HUES6 (cell line): ENCODE results near the gene REM1.
A peak's percentile ranks its signal among the peaks of the same experiment; 100 is the strongest.
"Not testable (repeated sequence)": the region's sequence is repeated elsewhere in the genome, so short reads cannot be mapped to it uniquely, and the experiment has no call there.

ENCODE experiments used
- H3K27ac ChIP-seq: 2 replicates; pipeline ENCODE4 v1.7.0; 2013; ENCODE audit warnings: low read depth, mild to moderate bottlenecking, low read length, inconsistent platforms
- H3K27me3 ChIP-seq: 2 replicates; pipeline ENCODE4 v1.6.1; 2013; ENCODE audit warnings: low read length; ENCODE audit not compliant: control insufficient read depth, insufficient read depth
- H3K36me3 ChIP-seq: 2 replicates; pipeline ENCODE4 v1.6.1; 2013; ENCODE audit warnings: low read length; ENCODE audit not compliant: control insufficient read depth, insufficient read depth
- H3K4me1 ChIP-seq: 2 replicates; pipeline ENCODE4 v1.6.1; 2013; ENCODE audit warnings: low read length; ENCODE audit not compliant: control insufficient read depth, insufficient read depth
- H3K4me3 ChIP-seq: 2 replicates; pipeline ENCODE4 v1.5.1; 2013; ENCODE audit warnings: low read depth, low read length
- H3K9ac ChIP-seq: one replicate; pipeline ENCODE4 v1.6.1; 2013; ENCODE audit warnings: mild to moderate bottlenecking, low read length
- H3K9me3 ChIP-seq: 2 replicates; pipeline ENCODE4 v1.6.1; 2013; ENCODE audit warnings: low read depth, low read length; ENCODE audit not compliant: control insufficient read depth, insufficient read depth

Gene REM1

GRCh38 chr20:31508517-31509244 lies 33.6 kb downstream of the REM1 start:
- Histone ChIP-seq H3K9me3 (peaks cover 14% of the 10 kb centered on the region; the same call in 1 of the 2 replicates), H3K4me3 (no peak overlapping the region), H3K27ac (no peak overlapping the region), H3K9ac (no peak overlapping the region), H3K4me1 (peaks cover 5% of the 10 kb centered on the region; the same call in 1 of the 2 replicates), H3K36me3 (no peaks in the 10 kb centered on the region), H3K27me3 (no peaks in the 10 kb centered on the region; the same call in 1 of the 2 replicates)

DNA sequence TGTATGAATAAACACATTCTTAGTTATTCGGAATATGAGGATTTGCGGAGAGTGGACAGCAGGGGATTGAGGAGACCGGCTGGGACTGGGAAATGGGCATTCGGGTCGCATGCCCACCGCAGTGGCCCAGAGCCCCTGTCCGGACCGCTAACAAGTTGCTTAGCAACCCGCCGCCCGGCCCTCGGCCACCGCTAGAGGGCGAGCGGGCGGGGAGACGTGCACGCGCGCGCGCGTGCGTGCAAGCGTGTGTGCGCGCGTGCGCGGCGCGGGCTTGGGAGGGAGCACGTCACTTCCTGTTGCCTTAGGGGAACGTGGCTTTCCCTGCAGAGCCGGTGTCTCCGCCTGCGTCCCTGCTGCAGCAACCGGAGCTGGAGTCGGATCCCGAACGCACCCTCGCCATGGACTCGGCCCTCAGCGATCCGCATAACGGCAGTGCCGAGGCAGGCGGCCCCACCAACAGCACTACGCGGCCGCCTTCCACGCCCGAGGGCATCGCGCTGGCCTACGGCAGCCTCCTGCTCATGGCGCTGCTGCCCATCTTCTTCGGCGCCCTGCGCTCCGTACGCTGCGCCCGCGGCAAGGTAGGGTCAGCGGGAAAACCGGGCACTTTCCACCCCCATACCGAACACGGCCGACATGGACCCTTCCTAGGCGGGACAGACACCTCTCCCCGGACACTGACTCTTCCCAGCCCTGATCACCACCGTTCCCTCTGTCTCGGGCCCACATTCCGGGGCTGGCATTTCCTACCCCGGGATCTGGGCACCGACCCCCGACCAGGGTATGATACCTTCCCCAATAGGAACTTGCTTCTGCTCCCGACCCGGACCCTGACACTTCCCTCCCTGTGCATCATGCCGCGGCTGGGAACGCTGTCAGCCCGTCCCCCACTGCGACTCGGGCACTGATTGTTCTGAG lies 39.3 kb downstream of the REM1 start, which contains the start of gene HM13:
TSS of gene HM13 (plus strand) at position 289 of the 918 bp plus-strand sequence. CDS start at position 399, 110 bp downstream.
- H3K27me3 ChIP-seq: no peaks in the 10 kb centered on the region
- peak within 1 kb of the TSS; percentile 82 for H3K4me3 ChIP-seq
- H3K4me1 ChIP-seq: peaks cover 22% of the 10 kb centered on the region
- no peaks in the 10 kb centered on the region; the same call in 1 of the 2 replicates for H3K9me3 ChIP-seq
- H3K27ac ChIP-seq: peak within 1 kb of the TSS; percentile 42; the same call in 1 of the 2 replicates
- H3K36me3 ChIP-seq: peaks cover 21% of the 10 kb centered on the region
- H3K9ac ChIP-seq: peak within 1 kb of the TSS; percentile 94

GRCh38 chr20:31515072-31515774 lies 40.1 kb downstream of the REM1 start:
- Histone ChIP-seq H3K4me3 (peak overlapping the region; percentile 82), H3K9me3 (no peaks in the 10 kb centered on the region; the same call in 1 of the 2 replicates), H3K27ac (peak overlapping the region; percentile 42; the same call in 1 of the 2 replicates), H3K9ac (peak overlapping the region; percentile 94), H3K4me1 (peaks cover 22% of the 10 kb centered on the region), H3K36me3 (peaks cover 22% of the 10 kb centered on the region), H3K27me3 (no peaks in the 10 kb centered on the region)

DNA sequence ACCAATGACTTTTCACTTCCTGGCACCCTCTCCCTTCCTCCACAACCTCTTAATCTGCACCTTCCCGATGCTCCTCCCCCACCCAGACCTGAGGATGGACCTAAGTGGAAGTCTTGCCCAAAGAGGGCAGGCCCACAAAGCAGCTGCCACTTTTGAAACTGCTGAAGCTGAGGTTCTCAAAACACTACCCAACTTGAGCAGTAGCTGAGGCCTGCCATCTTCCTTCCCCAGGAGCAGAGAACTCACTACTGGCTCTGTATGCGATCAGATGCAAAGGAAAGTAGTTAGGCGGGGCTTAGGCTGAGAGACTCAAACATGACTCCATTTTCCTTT lies 40.7 kb downstream of the REM1 start:
- H3K27ac ChIP-seq: no peak overlapping the region
- H3K36me3 ChIP-seq: peaks cover 25% of the 10 kb centered on the region
- peak overlapping the region; percentile 82 for H3K4me3 ChIP-seq
- no peak overlapping the region for H3K9ac ChIP-seq
- H3K4me1 ChIP-seq: peaks cover 22% of the 10 kb centered on the region
- H3K9me3 ChIP-seq: no peaks in the 10 kb centered on the region
- H3K27me3 ChIP-seq: no peaks in the 10 kb centered on the region

GRCh38 chr20:31516166-31516565 lies 41.1 kb downstream of the REM1 start:
- no peaks in the 10 kb centered on the region for H3K27me3 ChIP-seq
- H3K27ac ChIP-seq: no peak overlapping the region
- H3K4me3 ChIP-seq: peak overlapping the region; percentile 82
- H3K4me1 ChIP-seq: peaks cover 22% of the 10 kb centered on the region
- H3K9ac ChIP-seq: no peak overlapping the region
- H3K36me3 ChIP-seq: peaks cover 28% of the 10 kb centered on the region
- no peaks in the 10 kb centered on the region for H3K9me3 ChIP-seq

- H3K9ac ChIP-seq: no peak overlapping the region
- no peaks in the 10 kb centered on the region for H3K27me3 ChIP-seq
- no peak overlapping the region for H3K4me3 ChIP-seq
- no peak overlapping the region for H3K27ac ChIP-seq
- H3K36me3 ChIP-seq: peaks cover 28% of the 10 kb centered on the region
- H3K9me3 ChIP-seq: no peaks in the 10 kb centered on the region
- H3K4me1 ChIP-seq: peaks cover 22% of the 10 kb centered on the region
These were observed 41.6 kb downstream of the REM1 start for GRCh38 chr20:31516651-31517050.

GRCh38 chr20:31517373-31517772 lies 42.3 kb downstream of the REM1 start:
- no peak overlapping the region for H3K27ac ChIP-seq
- H3K4me1 ChIP-seq: peaks cover 22% of the 10 kb centered on the region
- no peak overlapping the region for H3K4me3 ChIP-seq
- H3K36me3 ChIP-seq: peaks cover 31% of the 10 kb centered on the region
- no peak overlapping the region for H3K9ac ChIP-seq
- H3K27me3 ChIP-seq: no peaks in the 10 kb centered on the region
- H3K9me3 ChIP-seq: no peaks in the 10 kb centered on the region

DNA sequence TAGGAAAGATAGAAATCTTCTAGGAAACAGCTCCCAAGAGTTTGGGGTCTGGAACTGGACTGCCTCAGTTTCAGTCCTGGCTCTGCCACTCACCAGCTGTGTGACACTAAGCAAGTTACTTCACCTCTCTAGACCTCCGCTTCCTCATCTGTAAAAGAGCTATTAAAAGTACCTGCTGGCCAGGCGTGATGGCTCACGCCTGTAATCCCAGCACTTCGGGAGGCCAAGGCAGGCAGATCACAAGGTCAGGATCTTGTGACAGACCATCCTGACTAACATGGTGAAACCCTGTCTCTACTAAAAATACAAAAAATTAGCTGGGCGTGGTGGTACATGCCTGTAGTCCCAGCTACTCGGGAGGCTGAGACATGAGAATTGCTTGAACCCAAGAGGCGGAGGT lies 46.2 kb downstream of the REM1 start:
- not testable (repeated sequence) for H3K4me3 ChIP-seq, H3K27ac ChIP-seq, H3K4me1 ChIP-seq, H3K9ac ChIP-seq, H3K27me3 ChIP-seq, H3K9me3 ChIP-seq
- peaks cover 42% of the 10 kb centered on the region for H3K36me3 ChIP-seq

DNA sequence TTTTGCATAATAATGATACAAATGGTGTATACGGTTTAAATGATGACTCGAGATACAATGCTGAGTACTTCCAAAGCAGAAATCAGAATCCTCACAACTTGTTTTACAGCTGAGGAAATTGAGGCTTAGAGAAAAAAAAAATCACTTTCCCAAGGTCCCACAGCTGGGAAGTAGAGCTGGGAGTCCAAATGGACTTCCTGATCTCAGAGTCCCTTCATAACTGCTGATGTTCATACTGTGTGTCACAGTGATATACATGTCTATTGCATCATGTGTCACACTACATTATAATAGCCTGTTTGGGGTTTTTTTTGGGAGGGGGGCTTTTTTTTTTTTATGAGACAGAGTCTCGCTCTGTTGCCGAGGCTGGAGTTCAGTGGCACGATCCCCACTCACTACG lies 47.6 kb downstream of the REM1 start:
- no peaks in the 10 kb centered on the region; the same call in 1 of the 2 replicates for H3K4me1 ChIP-seq
- no peak overlapping the region for H3K4me3 ChIP-seq
- H3K9me3 ChIP-seq: no peaks in the 10 kb centered on the region
- H3K36me3 ChIP-seq: peaks cover 46% of the 10 kb centered on the region
- no peak overlapping the region for H3K27ac ChIP-seq
- no peaks in the 10 kb centered on the region for H3K27me3 ChIP-seq
- H3K9ac ChIP-seq: no peak overlapping the region

- Histone ChIP-seq H3K9ac (peak overlapping the region; percentile 3), H3K27me3 (no peaks in the 10 kb centered on the region), H3K4me1 (no peaks in the 10 kb centered on the region; the same call in 1 of the 2 replicates), H3K4me3 (no peak overlapping the region), H3K36me3 (peaks cover 55% of the 10 kb centered on the region), H3K9me3 (no peaks in the 10 kb centered on the region), H3K27ac (no peak overlapping the region)
These were observed 48.5 kb downstream of the REM1 start for GRCh38 chr20:31523361-31524283.
